ENCODE measurements around the gene TGFB2. TPM values are rescaled to one million over a fixed set of nuclear protein-coding genes. Genes with fewer than 3 reads are reported as not detected.
A peak's percentile ranks its signal among the peaks of the same experiment; 100 is the strongest.

Gene TGFB2
- polyA plus RNA-seq, 1 donor (not counting 4 experiments of a cell fraction or from before 2014, with no cell fraction given): 21.5 TPM

GRCh38 chr1:218339267-218339831 is 5.8 kb upstream of the TGFB2 start:
- Histone ChIP-seq H3K9ac (ENCODE audit: control insufficient read depth, extremely low read depth, insufficient read depth, low read length) (no peak overlapping the region), H3K4me2 (ENCODE audit: control insufficient read depth, extremely low read depth, insufficient read depth, low read depth, low read length) (no peak overlapping the region), H2AFZ (ENCODE audit: control insufficient read depth, low read length) (no peak overlapping the region), H3K27me3 (ENCODE audit: control insufficient read depth, extremely low read depth, insufficient read depth, low read length) (no peaks in the 10 kb centered on the region), H3K9me3 (ENCODE audit: control insufficient read depth, low read depth, low read length) (no peaks in the 10 kb centered on the region), H3K4me3 (ENCODE audit: control insufficient read depth in 2 of 3, extremely low read depth in 1 of 3, insufficient read depth in 2 of 3, low read depth in 1 of 3, low read length in 3 of 3) (no peak overlapping the region), H4K20me1 (ENCODE audit: control insufficient read depth, extremely low read depth, insufficient read depth, low read length) (no peaks in the 10 kb centered on the region), H3K36me3 (ENCODE audit: control insufficient read depth in 2 of 2, extremely low read depth in 1 of 2, insufficient read depth in 2 of 2, low read length in 2 of 2) (no peaks in the 10 kb centered on the region), H3K4me1 (ENCODE audit: control insufficient read depth, extremely low read depth, insufficient read depth, low read length) (peaks cover 3% of the 10 kb centered on the region), H3K9me1 (ENCODE audit: control insufficient read depth, extremely low read depth, insufficient read depth, low read length) (no peaks in the 10 kb centered on the region), H3K27ac (ENCODE audit: control insufficient read depth, insufficient read depth, low read length) (no peak overlapping the region), H3K79me2 (ENCODE audit: control insufficient read depth, insufficient read depth, low read length) (no peaks in the 10 kb centered on the region)
- DNase-seq (ENCODE audit: low read depth, low spot score) (no peak), FAIRE-seq (no peak)
- no peak for TF ChIP-seq EZH2 (IDR thresholded peaks at IDR 0.05; ENCODE audit: low read length)
- peak in 2 of 3 experiments; percentile 46 to 55 for TF ChIP-seq CTCF (optimal IDR thresholded peaks at IDR 0.05 in 1 of 3, IDR thresholded peaks at IDR 0.05 in 1 of 3, conservative IDR thresholded peaks at IDR 0.05 in 1 of 3; ENCODE audit: extremely low read depth in 1 of 3, insufficient read depth in 2 of 3, low read length in 3 of 3)
- dilution Hi-C loops (cut with MboI; ENCODE audit: extremely low pct_ligation_motif_present, low sequenced_read_pairs): no loop called here

DNA sequence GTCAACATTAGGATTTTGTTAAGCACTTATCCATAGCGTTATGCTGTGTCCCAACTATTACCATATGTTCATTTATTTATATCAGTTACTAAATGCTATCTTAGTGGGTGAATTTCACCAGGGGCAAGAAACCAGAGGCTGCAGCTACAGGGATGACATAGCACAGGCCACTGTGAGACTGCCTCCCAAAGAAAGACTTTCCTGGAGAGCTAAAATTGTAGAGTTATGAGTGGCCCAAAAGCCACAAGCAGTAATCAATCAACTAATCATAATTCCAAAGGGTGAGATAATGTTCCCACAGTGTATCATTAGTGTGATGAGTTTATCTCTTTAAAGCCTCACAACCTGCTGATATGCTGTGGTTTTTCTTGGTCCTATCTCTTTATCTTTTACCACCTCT is 3.8 kb upstream of the TGFB2 start:
- FAIRE-seq (no peak), DNase-seq (ENCODE audit: low read depth, low spot score) (no peak)
- H3K27ac ChIP-seq (ENCODE audit: control insufficient read depth, insufficient read depth, low read length): no peak overlapping the region

More for the DNA sequence above, 3.8 kb upstream of the TGFB2 start:
- peaks cover 9% of the 10 kb centered on the region for H3K79me2 ChIP-seq (ENCODE audit: control insufficient read depth, insufficient read depth, low read length)
- H3K4me2 ChIP-seq (ENCODE audit: control insufficient read depth, extremely low read depth, insufficient read depth, low read depth, low read length): no peak overlapping the region
- H3K27me3 ChIP-seq (ENCODE audit: control insufficient read depth, extremely low read depth, insufficient read depth, low read length): no peaks in the 10 kb centered on the region
- H3K9me3 ChIP-seq (ENCODE audit: control insufficient read depth, low read depth, low read length): no peaks in the 10 kb centered on the region
- no peak overlapping the region for H3K4me3 ChIP-seq (ENCODE audit: control insufficient read depth in 2 of 3, extremely low read depth in 1 of 3, insufficient read depth in 2 of 3, low read depth in 1 of 3, low read length in 3 of 3)
- TF ChIP-seq CTCF (optimal IDR thresholded peaks at IDR 0.05 in 1 of 3, IDR thresholded peaks at IDR 0.05 in 1 of 3, conservative IDR thresholded peaks at IDR 0.05 in 1 of 3; ENCODE audit: extremely low read depth in 1 of 3, insufficient read depth in 2 of 3, low read length in 3 of 3): no peak
- TF ChIP-seq EZH2 (IDR thresholded peaks at IDR 0.05; ENCODE audit: low read length): no peak
- dilution Hi-C loops (cut with MboI; ENCODE audit: extremely low pct_ligation_motif_present, low sequenced_read_pairs): no loop called here
- H3K9me1 ChIP-seq (ENCODE audit: control insufficient read depth, extremely low read depth, insufficient read depth, low read length): no peaks in the 10 kb centered on the region
- H4K20me1 ChIP-seq (ENCODE audit: control insufficient read depth, extremely low read depth, insufficient read depth, low read length): no peaks in the 10 kb centered on the region
- H3K9ac ChIP-seq (ENCODE audit: control insufficient read depth, extremely low read depth, insufficient read depth, low read length): no peak overlapping the region
- H3K4me1 ChIP-seq (ENCODE audit: control insufficient read depth, extremely low read depth, insufficient read depth, low read length): peaks cover 7% of the 10 kb centered on the region
- H2AFZ ChIP-seq (ENCODE audit: control insufficient read depth, low read length): no peak overlapping the region
- no peaks in the 10 kb centered on the region for H3K36me3 ChIP-seq (ENCODE audit: control insufficient read depth in 2 of 2, extremely low read depth in 1 of 2, insufficient read depth in 2 of 2, low read length in 2 of 2)

Data from keratinocyte (primary cell).